Midbrain (tissue), 1 donor: ENCODE measurements around the gene SCRN2.

Experiments used
- DNase-seq: peaks from one replicate; lab custom pipeline; 2025; lab: John Stamatoyannopoulos, UW

Gene SCRN2

GRCh38 chr17:47821031-47821423 is 20.0 kb downstream of the SCRN2 start:
- DNase-seq: no peak

- DNase-seq: no peak
Measured at GRCh38 chr17:47820033-47820789, 20.9 kb downstream of the SCRN2 start.

- no peak for DNase-seq
Measured at GRCh38 chr17:47819475-47819874, 21.6 kb downstream of the SCRN2 start.

GRCh38 chr17:47818002-47818695 is 22.9 kb downstream of the SCRN2 start:
- no peak for DNase-seq

GRCh38 chr17:47816947-47817346 is 24.1 kb downstream of the SCRN2 start:
- DNase-seq: no peak

GRCh38 chr17:47816111-47816735 is 24.9 kb downstream of the SCRN2 start:
- DNase-seq: no peak

- no peak for DNase-seq
Measured at GRCh38 chr17:47815106-47815918, 25.8 kb downstream of the SCRN2 start.

- DNase-seq: no peak
Measured at GRCh38 chr17:47813512-47814031, 27.5 kb downstream of the SCRN2 start.

- no peak for DNase-seq
Measured at GRCh38 chr17:47813077-47813476, 28.0 kb downstream of the SCRN2 start.

- no peak for DNase-seq
Measured at GRCh38 chr17:47812146-47812920, 28.7 kb downstream of the SCRN2 start.

GRCh38 chr17:47811709-47812108 is 29.4 kb downstream of the SCRN2 start:
- DNase-seq: no peak

GRCh38 chr17:47810901-47811635 is 30.0 kb downstream of the SCRN2 start:
- no peak for DNase-seq

- no peak for DNase-seq
Measured at GRCh38 chr17:47810200-47810821, 30.8 kb downstream of the SCRN2 start.

GRCh38 chr17:47808830-47809480 is 32.1 kb downstream of the SCRN2 start:
- DNase-seq: no peak

GRCh38 chr17:47808036-47808829 is 32.8 kb downstream of the SCRN2 start:
- DNase-seq: no peak

- DNase-seq: no peak
Measured at GRCh38 chr17:47807421-47807820, 33.7 kb downstream of the SCRN2 start.

- DNase-seq: no peak
Measured at GRCh38 chr17:47806913-47807255, 34.2 kb downstream of the SCRN2 start.

- DNase-seq: no peak
Measured at GRCh38 chr17:47806026-47806912, 34.8 kb downstream of the SCRN2 start.
